ENCODE data around the gene HIVEP3.

- no peak for TF ChIP-seq CTCF (IDR thresholded peaks at IDR 0.05; ENCODE audit: low read length)
- TF ChIP-seq EZH2phosphoT487 (IDR thresholded peaks at IDR 0.05; ENCODE audit: low read length), result no peak
Observed at GRCh38 chr1:41935226-41935625, 16.5 kb upstream of the HIVEP3 start.
